ENCODE results near the gene MBOAT1.
A peak's percentile ranks its signal among the peaks of the same experiment; 100 is the strongest.
"Not testable (repeated sequence)": the region's sequence is repeated elsewhere in the genome, so short reads cannot be mapped to it uniquely, and the experiment has no call there.

The MBOAT1 gene

GRCh38 chr6:20167601-20168000 lies 44.7 kb downstream of the MBOAT1 start:
- ATAC-seq (replicated peaks) = no peak
- H3K27ac Mint-ChIP-seq = peak overlapping the region in 1 of 2 donors; percentile 79
- no peaks in the 10 kb centered on the region for H3K9me3 Mint-ChIP-seq
- no peak overlapping the region for H3K4me3 Mint-ChIP-seq
- no peak for DNase-seq
- H3K27me3 Mint-ChIP-seq = no peaks in the 10 kb centered on the region
- no peaks in the 10 kb centered on the region for H3K36me3 Mint-ChIP-seq (ENCODE audit: insufficient read depth)
- H3K4me1 Mint-ChIP-seq (ENCODE audit: low read depth in 2 of 2) = peaks cover 13 to 17% of the 10 kb centered on the region in 2 donors

GRCh38 chr6:20166210-20166609 lies 46.1 kb downstream of the MBOAT1 start:
- no peak overlapping the region for H3K27ac Mint-ChIP-seq
- no peaks in the 10 kb centered on the region for H3K9me3 Mint-ChIP-seq
- no peaks in the 10 kb centered on the region for H3K27me3 Mint-ChIP-seq
- no peak overlapping the region for H3K4me3 Mint-ChIP-seq
- no peaks in the 10 kb centered on the region for H3K36me3 Mint-ChIP-seq (ENCODE audit: insufficient read depth)
- ATAC-seq (replicated peaks) (no peak), DNase-seq (no peak)
- H3K4me1 Mint-ChIP-seq (ENCODE audit: low read depth in 2 of 2) = peaks cover 9 to 15% of the 10 kb centered on the region in 2 donors

- Mint-ChIP-seq H3K27me3 (no peaks in the 10 kb centered on the region), H3K27ac (no peak overlapping the region), H3K36me3 (ENCODE audit: insufficient read depth) (no peaks in the 10 kb centered on the region), H3K4me1 (ENCODE audit: low read depth in 2 of 2) (peaks cover 6 to 10% of the 10 kb centered on the region in 2 donors), H3K4me3 (no peak overlapping the region), H3K9me3 (no peaks in the 10 kb centered on the region)
- no peak for ATAC-seq (replicated peaks)
- no peak for DNase-seq
Measured at GRCh38 chr6:20162515-20162914, 49.8 kb downstream of the MBOAT1 start.

- H3K4me3 Mint-ChIP-seq = no peak overlapping the region
- ATAC-seq (replicated peaks) (no peak), DNase-seq (no peak)
- H3K27ac Mint-ChIP-seq = no peak overlapping the region
- H3K9me3 Mint-ChIP-seq = no peaks in the 10 kb centered on the region
- H3K4me1 Mint-ChIP-seq (ENCODE audit: low read depth in 2 of 2) = peaks cover 9 to 12% of the 10 kb centered on the region in 2 donors
- no peaks in the 10 kb centered on the region for H3K27me3 Mint-ChIP-seq
- no peaks in the 10 kb centered on the region for H3K36me3 Mint-ChIP-seq (ENCODE audit: insufficient read depth)
Measured at GRCh38 chr6:20160541-20161283, 51.6 kb downstream of the MBOAT1 start.

- Mint-ChIP-seq H3K4me1 (ENCODE audit: low read depth in 2 of 2) (peaks cover 9 to 12% of the 10 kb centered on the region in 2 donors), H3K27ac (no peak overlapping the region), H3K27me3 (no peaks in the 10 kb centered on the region), H3K36me3 (ENCODE audit: insufficient read depth) (no peaks in the 10 kb centered on the region), H3K9me3 (no peaks in the 10 kb centered on the region), H3K4me3 (no peak overlapping the region)
- no peak for ATAC-seq (replicated peaks)
- no peak for DNase-seq
Measured at GRCh38 chr6:20159781-20160540, 52.3 kb downstream of the MBOAT1 start.

GRCh38 chr6:20159098-20159497 lies 53.2 kb downstream of the MBOAT1 start:
- Mint-ChIP-seq H3K4me3 (no peak overlapping the region), H3K9me3 (no peaks in the 10 kb centered on the region), H3K36me3 (ENCODE audit: insufficient read depth) (no peaks in the 10 kb centered on the region), H3K4me1 (ENCODE audit: low read depth in 2 of 2) (peaks cover 9 to 12% of the 10 kb centered on the region in 2 donors), H3K27me3 (no peaks in the 10 kb centered on the region), H3K27ac (no peak overlapping the region)
- ATAC-seq (replicated peaks) (no peak), DNase-seq (no peak)

GRCh38 chr6:20158676-20159075 lies 53.6 kb downstream of the MBOAT1 start:
- no peak for ATAC-seq (replicated peaks)
- Mint-ChIP-seq H3K27me3 (no peaks in the 10 kb centered on the region), H3K27ac (no peak overlapping the region), H3K9me3 (no peaks in the 10 kb centered on the region), H3K4me3 (no peak overlapping the region), H3K36me3 (ENCODE audit: insufficient read depth) (no peaks in the 10 kb centered on the region), H3K4me1 (ENCODE audit: low read depth in 2 of 2) (peaks cover 9 to 12% of the 10 kb centered on the region in 2 donors)
- DNase-seq = no peak

GRCh38 chr6:20156824-20157223 lies 55.4 kb downstream of the MBOAT1 start:
- peaks cover 7% of the 10 kb centered on the region for H3K36me3 Mint-ChIP-seq (ENCODE audit: insufficient read depth)

GRCh38 chr6:20154753-20155152 lies 57.5 kb downstream of the MBOAT1 start:
- DNase-seq = no peak
- Mint-ChIP-seq H3K27ac (no peak overlapping the region), H3K36me3 (ENCODE audit: insufficient read depth) (peaks cover 21% of the 10 kb centered on the region), H3K4me1 (ENCODE audit: low read depth in 2 of 2) (peaks cover 6 to 8% of the 10 kb centered on the region in 2 donors), H3K4me3 (no peak overlapping the region), H3K9me3 (no peaks in the 10 kb centered on the region), H3K27me3 (no peaks in the 10 kb centered on the region)
- no peak for ATAC-seq (replicated peaks)

More at GRCh38 chr6:20156824-20157223, 55.4 kb downstream of the MBOAT1 start:
- Mint-ChIP-seq H3K27ac (no peak overlapping the region), H3K4me3 (no peak overlapping the region), H3K4me1 (ENCODE audit: low read depth in 2 of 2) (peaks cover 12 to 13% of the 10 kb centered on the region in 2 donors), H3K9me3 (no peaks in the 10 kb centered on the region), H3K27me3 (no peaks in the 10 kb centered on the region)
- DNase-seq (no peak), ATAC-seq (replicated peaks) (no peak)

GRCh38 chr6:20153194-20153593 lies 59.1 kb downstream of the MBOAT1 start:
- Mint-ChIP-seq H3K27me3 (no peaks in the 10 kb centered on the region), H3K36me3 (ENCODE audit: insufficient read depth) (peaks cover 21% of the 10 kb centered on the region), H3K4me1 (ENCODE audit: low read depth in 2 of 2) (peaks cover 6 to 8% of the 10 kb centered on the region in 2 donors), H3K27ac (no peak overlapping the region), H3K9me3 (no peaks in the 10 kb centered on the region), H3K4me3 (no peak overlapping the region)
- DNase-seq (no peak), ATAC-seq (replicated peaks) (no peak)

- Mint-ChIP-seq H3K36me3 (ENCODE audit: insufficient read depth) (peaks cover 26% of the 10 kb centered on the region), H3K9me3 (no peaks in the 10 kb centered on the region), H3K27me3 (no peaks in the 10 kb centered on the region), H3K4me3 (no peak overlapping the region), H3K4me1 (ENCODE audit: low read depth in 2 of 2) (peaks cover 0 to 3% of the 10 kb centered on the region in 2 donors), H3K27ac (no peak overlapping the region)
- ATAC-seq (replicated peaks) (no peak), DNase-seq (no peak)
Measured at GRCh38 chr6:20148433-20148832, 63.8 kb downstream of the MBOAT1 start.

GRCh38 chr6:20147469-20147868 lies 64.8 kb downstream of the MBOAT1 start:
- Mint-ChIP-seq H3K27ac (no peak overlapping the region), H3K27me3 (no peaks in the 10 kb centered on the region), H3K36me3 (ENCODE audit: insufficient read depth) (peaks cover 24% of the 10 kb centered on the region), H3K4me1 (ENCODE audit: low read depth in 2 of 2) (peaks cover 0 to 1% of the 10 kb centered on the region in 2 donors), H3K9me3 (no peaks in the 10 kb centered on the region), H3K4me3 (no peak overlapping the region)
- DNase-seq (no peak), ATAC-seq (replicated peaks) (no peak)

- H3K36me3 Mint-ChIP-seq (ENCODE audit: insufficient read depth) = peaks cover 21% of the 10 kb centered on the region
- not testable (repeated sequence) for H3K4me1 Mint-ChIP-seq (ENCODE audit: low read depth in 2 of 2); ATAC-seq (replicated peaks); H3K4me3 Mint-ChIP-seq; H3K27me3 Mint-ChIP-seq; H3K9me3 Mint-ChIP-seq; H3K27ac Mint-ChIP-seq; DNase-seq
Measured at GRCh38 chr6:20146831-20147230, 65.4 kb downstream of the MBOAT1 start.

GRCh38 chr6:20146291-20146690 lies 66.0 kb downstream of the MBOAT1 start:
- no peaks in the 10 kb centered on the region for H3K4me1 Mint-ChIP-seq (ENCODE audit: low read depth in 2 of 2)
- peaks cover 21% of the 10 kb centered on the region for H3K36me3 Mint-ChIP-seq (ENCODE audit: insufficient read depth)
- ATAC-seq (replicated peaks) = no peak

More at GRCh38 chr6:20146291-20146690, 66.0 kb downstream of the MBOAT1 start:
- no peak overlapping the region for H3K27ac Mint-ChIP-seq
- no peaks in the 10 kb centered on the region for H3K27me3 Mint-ChIP-seq
- H3K9me3 Mint-ChIP-seq = no peaks in the 10 kb centered on the region
- no peak overlapping the region for H3K4me3 Mint-ChIP-seq
- DNase-seq = no peak
